Testis (tissue), 2 donors: ENCODE measurements around the gene ATXN3.

Experiments used
- CTCF ChIP-seq, 3 experiments: fragments of 450-650 bp in 2 of 3; fragments of 200-600 bp in 1 of 3; sonication (generic) in 1 of 3; IDR thresholded peaks; one replicate each; pipeline ENCODE4 v1.5.1; 2016 to 2019; ENCODE audit warnings: antibody characterized with exemption in 3 of 3, mild to moderate bottlenecking in 2 of 3, moderate library complexity in 1 of 3
- POLR2A ChIP-seq: fragments of 450-650 bp; IDR thresholded peaks from one replicate; pipeline ENCODE4 v1.6.1; 2017; ENCODE audit warnings: antibody characterized with exemption, mild to moderate bottlenecking, moderate library complexity

- TF ChIP-seq POLR2A (no peak), CTCF (IDR thresholded peaks at IDR 0.05) (no peak)
These were observed 79.7 kb downstream of the ATXN3 start for GRCh38 chr14:92026548-92027190.
